ENCODE results near the gene SMCO1. TPM values are rescaled to one million over a fixed set of nuclear protein-coding genes. Genes with fewer than 3 reads are reported as not detected.
A peak's percentile ranks its signal among the peaks of the same experiment; 100 is the strongest.
"Not testable (repeated sequence)": the region's sequence is repeated elsewhere in the genome, so short reads cannot be mapped to it uniquely, and the experiment has no call there.

Gene SMCO1
- total RNA-seq, 1 donor = not detected

GRCh38 chr3:196524527-196524926, 9.4 kb upstream of the SMCO1 start:
- DNase-seq (ENCODE audit: low read depth in 2 of 3, low spot score in 2 of 3) = peak in 2 of 3 donors; percentile 26 to 56

GRCh38 chr3:196523841-196524240, 8.7 kb upstream of the SMCO1 start:
- DNase-seq (ENCODE audit: low read depth in 2 of 3, low spot score in 2 of 3) = no peak

GRCh38 chr3:196521291-196521690, 6.1 kb upstream of the SMCO1 start:
- not testable (repeated sequence) for DNase-seq (ENCODE audit: low read depth in 2 of 3, low spot score in 2 of 3)

GRCh38 chr3:196519718-196520082, 4.6 kb upstream of the SMCO1 start:
- peak in 2 of 3 donors; percentile 15 to 31 for DNase-seq (ENCODE audit: low read depth in 2 of 3, low spot score in 2 of 3)

- peak in 2 of 3 donors; percentile 47 to 64 for DNase-seq (ENCODE audit: low read depth in 2 of 3, low spot score in 2 of 3)
These were observed 4.0 kb upstream of the SMCO1 start for GRCh38 chr3:196518966-196519717.

- no peak for DNase-seq (ENCODE audit: low read depth in 2 of 3, low spot score in 2 of 3)
These were observed 2.8 kb upstream of the SMCO1 start for GRCh38 chr3:196517919-196518318.

- no peak for DNase-seq (ENCODE audit: low read depth in 2 of 3, low spot score in 2 of 3)
These were observed 2.1 kb upstream of the SMCO1 start for GRCh38 chr3:196517162-196517800.

GRCh38 chr3:196514350-196514716, 813 bp downstream of the SMCO1 start:
- no peak for DNase-seq (ENCODE audit: low read depth in 2 of 3, low spot score in 2 of 3)

- no peak for DNase-seq (ENCODE audit: low read depth in 2 of 3, low spot score in 2 of 3)
These were observed 1.3 kb downstream of the SMCO1 start for GRCh38 chr3:196513697-196514349.

- DNase-seq (ENCODE audit: low read depth in 2 of 3, low spot score in 2 of 3) = peak in 2 of 3 donors; percentile 85 to 96
These were observed 3.3 kb downstream of the SMCO1 start for GRCh38 chr3:196511646-196512425.

GRCh38 chr3:196511108-196511507, 4.0 kb downstream of the SMCO1 start:
- DNase-seq (ENCODE audit: low read depth in 2 of 3, low spot score in 2 of 3) = not testable (repeated sequence)

GRCh38 chr3:196506687-196507086, 8.5 kb downstream of the SMCO1 start:
- no peak for DNase-seq (ENCODE audit: low read depth in 2 of 3, low spot score in 2 of 3)

GRCh38 chr3:196504556-196504955, 10.6 kb downstream of the SMCO1 start:
- no peak for DNase-seq (ENCODE audit: low read depth in 2 of 3, low spot score in 2 of 3)

GRCh38 chr3:196504077-196504398, 11.1 kb downstream of the SMCO1 start:
- not testable (repeated sequence) for DNase-seq (ENCODE audit: low read depth in 2 of 3, low spot score in 2 of 3)

- peak; percentile 73 to 97 (median 96) for DNase-seq (ENCODE audit: low read depth in 2 of 3, low spot score in 2 of 3)
These were observed 11.7 kb downstream of the SMCO1 start, which contains the start of gene RNF168 for GRCh38 chr3:196503196-196504076. Gene RNF168 (minus strand): TSS chr3:196503768. CDS start chr3:196503173, 595 bp downstream.

- DNase-seq (ENCODE audit: low read depth in 2 of 3, low spot score in 2 of 3) = peak; percentile 31 to 83 (median 80)
These were observed 12.4 kb downstream of the SMCO1 start for GRCh38 chr3:196502775-196503195.

- DNase-seq (ENCODE audit: low read depth in 2 of 3, low spot score in 2 of 3) = no peak
These were observed 13.7 kb downstream of the SMCO1 start for GRCh38 chr3:196501316-196502044.

- no peak for DNase-seq (ENCODE audit: low read depth in 2 of 3, low spot score in 2 of 3)
These were observed 15.2 kb downstream of the SMCO1 start for GRCh38 chr3:196499807-196500524.

- DNase-seq (ENCODE audit: low read depth in 2 of 3, low spot score in 2 of 3) = no peak
These were observed 16.1 kb downstream of the SMCO1 start for GRCh38 chr3:196499061-196499460.

Measured in hematopoietic multipotent progenitor cell (in vitro differentiated cells).